GM21825 (cell line): Measurements from ENCODE around the gene ADRB1.

ENCODE experiments used
- ATAC-seq: cut with Tn5 transposase; IDR thresholded peaks from one replicate; pipeline ENCODE4 v1.9.1; 2021; ENCODE audit warnings: mild to moderate bottlenecking, moderate library complexity; ENCODE audit not compliant: unreplicated experiment

Gene ADRB1

GRCh38 chr10:114043532-114044246, at the start of gene ADRB1:
Gene ADRB1, plus strand, starts transcription at chr10:114043866. Its CDS starts 267 bp downstream, at chr10:114044133.
- ATAC-seq: peak; percentile 59

GRCh38 chr10:113995201-113995600, 48.5 kb upstream of the ADRB1 start:
- no peak for ATAC-seq

DNA sequence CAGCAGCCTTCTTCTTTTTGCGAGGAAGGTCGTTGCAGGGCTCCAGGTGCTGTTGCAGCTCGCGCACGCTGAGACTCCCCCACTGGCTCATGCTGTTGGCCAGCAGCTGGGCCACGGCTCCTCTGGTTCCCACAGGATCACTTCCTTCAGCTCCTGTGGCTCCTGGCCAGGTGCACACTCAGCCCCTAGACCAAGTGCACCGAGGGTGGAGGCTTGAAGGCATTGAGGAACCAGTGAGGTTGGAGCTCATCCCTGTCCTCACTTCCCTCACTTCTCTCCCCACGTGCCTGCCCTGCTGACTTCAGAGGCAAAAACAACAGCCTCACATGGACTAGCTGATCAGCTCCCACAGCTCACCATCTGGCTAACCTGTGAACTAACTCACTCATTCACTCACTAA, 46.2 kb upstream of the ADRB1 start:
- no peak for ATAC-seq

GRCh38 chr10:113999531-113999930, 44.1 kb upstream of the ADRB1 start:
- no peak for ATAC-seq

GRCh38 chr10:114000457-114001010, 43.1 kb upstream of the ADRB1 start:
- no peak for ATAC-seq

GRCh38 chr10:114002422-114002821, 41.2 kb upstream of the ADRB1 start:
- ATAC-seq: no peak

GRCh38 chr10:114003161-114003941, 40.3 kb upstream of the ADRB1 start:
- no peak for ATAC-seq

- ATAC-seq: no peak
Measured at GRCh38 chr10:114009281-114009996, 34.2 kb upstream of the ADRB1 start.

DNA sequence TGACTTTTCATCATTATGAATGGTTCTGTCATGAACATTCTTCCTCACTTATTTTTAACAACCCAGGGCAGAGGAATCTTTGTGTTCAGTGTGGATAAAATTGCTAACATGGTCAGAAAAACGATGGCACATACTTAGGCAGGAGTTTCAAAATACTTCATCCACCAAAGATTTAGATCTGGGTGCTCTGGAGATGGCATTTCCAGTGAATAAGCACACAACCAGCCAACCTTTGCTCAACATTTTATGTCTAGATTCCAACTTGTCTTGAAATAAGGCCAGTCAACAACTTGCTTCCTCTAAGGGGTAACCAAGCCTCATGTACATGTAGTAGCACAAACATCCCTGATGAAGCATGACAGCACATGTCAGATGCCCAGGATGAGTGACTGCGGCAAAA, 33.4 kb upstream of the ADRB1 start:
- no peak for ATAC-seq

DNA sequence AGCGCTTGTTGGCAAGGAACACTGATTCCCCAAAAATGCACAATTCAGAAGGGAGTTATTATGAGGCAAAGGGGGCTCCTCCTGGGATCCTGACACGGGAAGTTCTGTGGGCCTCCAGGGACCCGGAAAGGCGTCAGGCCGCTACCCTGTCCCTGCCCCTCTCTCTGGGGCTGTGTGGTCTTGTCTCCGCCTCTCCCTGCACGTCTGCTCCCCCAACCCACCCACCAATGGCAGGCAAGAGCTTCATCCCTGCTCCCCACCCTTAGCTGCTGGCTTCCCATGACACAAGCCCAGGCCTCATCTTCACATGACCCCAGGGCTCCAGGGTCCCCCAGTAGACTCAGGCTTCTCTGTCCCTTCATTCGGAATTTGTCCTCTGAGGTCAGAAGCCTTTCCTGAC, 31.0 kb upstream of the ADRB1 start:
- no peak for ATAC-seq

DNA sequence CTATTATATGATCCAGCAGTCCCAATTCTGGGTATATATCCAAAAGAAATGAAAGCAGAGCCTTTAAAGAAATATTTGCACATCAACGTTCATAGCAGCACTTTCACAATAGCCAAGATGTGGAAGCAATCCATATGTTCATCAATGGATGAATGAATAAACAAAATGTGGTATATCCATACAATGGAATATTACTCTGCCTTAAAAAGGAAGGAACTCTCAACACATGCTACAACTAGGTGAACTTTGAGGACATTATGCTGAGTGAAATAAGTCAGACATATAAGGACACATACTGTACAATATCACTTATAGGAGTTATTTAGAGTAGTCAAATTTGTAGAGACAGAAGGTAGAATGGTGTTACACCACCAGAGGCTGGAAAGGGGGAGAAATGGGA, 28.0 kb upstream of the ADRB1 start:
- no peak for ATAC-seq

DNA sequence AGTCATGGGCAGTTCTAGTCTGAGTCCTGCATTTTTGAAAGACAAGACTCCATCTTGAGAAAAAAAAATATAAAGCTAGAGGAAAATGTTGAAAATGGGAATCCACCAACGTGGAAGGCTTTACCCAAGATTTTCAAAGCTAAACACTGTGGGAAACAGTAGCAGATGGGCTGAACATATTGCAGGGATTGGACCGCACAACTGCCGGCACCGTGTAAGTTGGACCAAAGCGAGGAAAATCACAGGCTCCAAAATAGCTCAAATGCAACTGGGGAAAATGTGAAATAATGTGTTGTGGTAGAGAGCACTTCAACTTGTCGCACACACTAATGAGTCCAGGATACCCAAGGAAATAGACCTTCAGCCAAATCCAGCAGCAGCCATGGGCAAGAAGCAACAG, 26.4 kb upstream of the ADRB1 start:
- ATAC-seq: no peak

GRCh38 chr10:114017873-114018272, 25.8 kb upstream of the ADRB1 start:
- no peak for ATAC-seq

GRCh38 chr10:114019226-114019625, 24.4 kb upstream of the ADRB1 start:
- ATAC-seq: no peak

DNA sequence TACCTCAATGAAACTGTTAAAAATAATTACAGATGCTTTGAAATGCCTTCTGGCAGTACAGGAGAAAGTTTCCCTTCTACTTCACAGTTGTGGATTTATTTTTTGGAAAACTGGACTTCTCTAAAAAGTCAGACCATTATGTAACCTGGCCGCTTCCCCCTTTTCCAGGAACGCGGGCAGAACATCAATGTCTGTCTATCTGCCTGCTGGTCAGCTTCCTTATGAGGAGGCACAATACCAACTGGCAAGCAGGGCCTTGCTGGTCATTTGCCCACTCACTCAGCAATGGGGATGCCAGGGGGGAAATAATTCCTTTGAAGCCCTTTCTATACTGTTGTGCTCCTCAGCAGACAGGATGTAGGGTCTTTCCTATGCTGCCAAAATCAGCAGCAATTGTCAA, 22.5 kb upstream of the ADRB1 start:
- no peak for ATAC-seq

GRCh38 chr10:114021717-114022680, 21.7 kb upstream of the ADRB1 start:
- ATAC-seq: no peak

DNA sequence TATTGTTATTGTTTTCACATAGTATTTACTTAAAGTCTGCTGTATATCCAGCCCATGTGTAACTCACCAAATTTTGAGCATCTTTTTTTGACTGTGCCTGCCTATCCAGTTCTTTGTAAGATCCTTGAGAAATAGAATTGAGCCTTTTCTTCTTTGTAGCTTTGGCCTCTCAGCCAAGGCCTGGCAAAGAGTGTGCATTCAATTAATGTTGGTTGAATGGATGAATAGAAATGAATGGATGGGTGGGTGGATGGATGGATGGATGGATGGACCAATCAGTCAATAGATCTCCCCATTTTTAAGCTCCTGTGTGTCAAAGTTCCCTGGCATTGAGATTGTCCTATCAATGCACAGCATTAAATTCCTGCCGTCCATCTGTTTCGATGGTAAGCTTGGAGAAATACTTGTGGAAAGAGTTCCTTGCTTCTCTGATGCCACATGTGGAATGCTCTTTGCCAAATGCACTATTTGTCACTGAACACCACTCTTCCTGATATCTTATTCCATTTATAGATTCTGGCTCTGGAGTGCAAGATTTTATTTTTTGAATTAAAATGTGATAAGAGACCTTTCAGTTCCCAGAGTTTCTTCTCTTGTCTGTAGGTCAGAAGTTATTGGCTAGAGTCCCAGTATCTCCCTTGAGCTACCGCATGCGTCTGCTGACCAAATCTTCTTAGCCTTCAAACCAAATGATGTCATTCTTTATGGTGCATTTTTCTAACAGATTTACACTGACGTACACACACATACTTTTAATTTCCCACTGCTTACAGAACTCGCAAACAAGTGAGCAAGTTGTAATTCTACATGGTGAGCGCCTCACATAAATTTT, 20.7 kb upstream of the ADRB1 start:
- no peak for ATAC-seq

- ATAC-seq: peak; percentile 67
Measured at GRCh38 chr10:114024876-114025610, 18.6 kb upstream of the ADRB1 start.
